PC-3 (cell line): ENCODE results near the gene TEAD1.

Experiments
- EZH2 ChIP-seq: fragments of 300-600 bp; sonication (generic); IDR thresholded peaks from one replicate; pipeline ENCODE4 v1.6.1; 2017; ENCODE audit warnings: antibody characterized with exemption, mild to moderate bottlenecking, low read length; ENCODE audit not compliant: unreplicated experiment
- EZH2phosphoT487 ChIP-seq: fragments of 300-600 bp; sonication (generic); IDR thresholded peaks from 2 replicates; pipeline ENCODE4 v1.6.1; 2018; ENCODE audit warnings: mild to moderate bottlenecking, antibody characterized with exemption, low read length, borderline replicate concordance
- TF ChIP-seq, protein P1 (sequence below): fragments of 300-600 bp; sonication (generic); conservative IDR thresholded peaks from 2 replicates; pipeline ENCODE4 v1.5.1; 2017; ENCODE audit warnings: antibody characterized with exemption, low read depth, mild to moderate bottlenecking, low read length

DNA sequence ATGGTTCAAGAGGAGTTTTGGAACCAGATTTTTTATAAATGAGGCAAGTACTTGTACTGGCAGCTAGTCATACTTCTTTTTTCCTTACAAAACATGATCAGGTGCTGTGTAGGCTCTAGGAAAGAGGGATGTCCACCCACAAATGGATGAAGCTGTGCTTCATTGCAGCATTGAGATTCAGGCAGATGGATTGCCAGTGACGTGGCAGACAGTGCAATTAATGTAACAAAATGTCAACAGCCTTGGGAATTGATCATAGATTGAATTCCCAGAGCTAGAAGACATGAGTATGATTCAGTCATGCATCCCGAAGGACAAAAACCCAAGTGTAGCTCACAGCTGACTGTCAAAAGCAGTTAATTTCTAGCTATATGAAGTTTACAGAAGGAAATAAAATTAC lies 235.7 kb downstream of the TEAD1 start:
- TF ChIP-seq, protein P1, sequence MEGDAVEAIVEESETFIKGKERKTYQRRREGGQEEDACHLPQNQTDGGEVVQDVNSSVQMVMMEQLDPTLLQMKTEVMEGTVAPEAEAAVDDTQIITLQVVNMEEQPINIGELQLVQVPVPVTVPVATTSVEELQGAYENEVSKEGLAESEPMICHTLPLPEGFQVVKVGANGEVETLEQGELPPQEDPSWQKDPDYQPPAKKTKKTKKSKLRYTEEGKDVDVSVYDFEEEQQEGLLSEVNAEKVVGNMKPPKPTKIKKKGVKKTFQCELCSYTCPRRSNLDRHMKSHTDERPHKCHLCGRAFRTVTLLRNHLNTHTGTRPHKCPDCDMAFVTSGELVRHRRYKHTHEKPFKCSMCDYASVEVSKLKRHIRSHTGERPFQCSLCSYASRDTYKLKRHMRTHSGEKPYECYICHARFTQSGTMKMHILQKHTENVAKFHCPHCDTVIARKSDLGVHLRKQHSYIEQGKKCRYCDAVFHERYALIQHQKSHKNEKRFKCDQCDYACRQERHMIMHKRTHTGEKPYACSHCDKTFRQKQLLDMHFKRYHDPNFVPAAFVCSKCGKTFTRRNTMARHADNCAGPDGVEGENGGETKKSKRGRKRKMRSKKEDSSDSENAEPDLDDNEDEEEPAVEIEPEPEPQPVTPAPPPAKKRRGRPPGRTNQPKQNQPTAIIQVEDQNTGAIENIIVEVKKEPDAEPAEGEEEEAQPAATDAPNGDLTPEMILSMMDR, result no peak
- TF ChIP-seq EZH2, result no peak
- no peak for TF ChIP-seq EZH2phosphoT487
